Central memory CD4-positive, alpha-beta T cell (primary cell): ENCODE results near the gene MICAL2.

Experiments used
- DNase-seq: peaks from one replicate; pipeline ENCODE4 v3.0.0; 2022

Gene MICAL2

GRCh38 chr11:12174128-12174476 lies 63.7 kb downstream of the MICAL2 start:
- DNase-seq: no peak

GRCh38 chr11:12174477-12175143 lies 64.2 kb downstream of the MICAL2 start:
- DNase-seq: no peak

- no peak for DNase-seq
Observed at GRCh38 chr11:12175694-12176241, 65.4 kb downstream of the MICAL2 start.

GRCh38 chr11:12176410-12176809 lies 66.0 kb downstream of the MICAL2 start:
- DNase-seq: no peak

GRCh38 chr11:12177739-12178338 lies 67.4 kb downstream of the MICAL2 start:
- DNase-seq: no peak

GRCh38 chr11:12179019-12179418 lies 68.6 kb downstream of the MICAL2 start:
- DNase-seq: no peak

- DNase-seq: no peak
Observed at GRCh38 chr11:12179531-12179930, 69.1 kb downstream of the MICAL2 start.

- DNase-seq: no peak
Observed at GRCh38 chr11:12180257-12181205, 70.1 kb downstream of the MICAL2 start.

- DNase-seq: no peak
Observed at GRCh38 chr11:12182302-12182675, 71.9 kb downstream of the MICAL2 start.

- DNase-seq: no peak
Observed at GRCh38 chr11:12182676-12183541, 72.5 kb downstream of the MICAL2 start.

GRCh38 chr11:12183827-12184620 lies 73.6 kb downstream of the MICAL2 start:
- DNase-seq: no peak

- DNase-seq: no peak
Observed at GRCh38 chr11:12184699-12185098, 74.3 kb downstream of the MICAL2 start.

GRCh38 chr11:12185106-12185690 lies 74.8 kb downstream of the MICAL2 start:
- DNase-seq: no peak

GRCh38 chr11:12185914-12186313 lies 75.5 kb downstream of the MICAL2 start:
- DNase-seq: no peak

GRCh38 chr11:12186701-12187100 lies 76.3 kb downstream of the MICAL2 start:
- DNase-seq: no peak

GRCh38 chr11:12187399-12187798 lies 77.0 kb downstream of the MICAL2 start:
- DNase-seq: no peak

GRCh38 chr11:12188548-12189317 lies 78.3 kb downstream of the MICAL2 start:
- no peak for DNase-seq

- DNase-seq: peak; percentile 65
Observed at GRCh38 chr11:12189543-12190235, 79.3 kb downstream of the MICAL2 start.

- no peak for DNase-seq
Observed at GRCh38 chr11:12190511-12190910, 80.1 kb downstream of the MICAL2 start.
